HuH-7 (cell line): ENCODE measurements around the gene SEL1L3.

ENCODE experiments used
- DNase-seq: peaks from one replicate; pipeline ENCODE4 v3.0.0; 2011; ENCODE audit warnings: low spot score

Gene SEL1L3

DNA sequence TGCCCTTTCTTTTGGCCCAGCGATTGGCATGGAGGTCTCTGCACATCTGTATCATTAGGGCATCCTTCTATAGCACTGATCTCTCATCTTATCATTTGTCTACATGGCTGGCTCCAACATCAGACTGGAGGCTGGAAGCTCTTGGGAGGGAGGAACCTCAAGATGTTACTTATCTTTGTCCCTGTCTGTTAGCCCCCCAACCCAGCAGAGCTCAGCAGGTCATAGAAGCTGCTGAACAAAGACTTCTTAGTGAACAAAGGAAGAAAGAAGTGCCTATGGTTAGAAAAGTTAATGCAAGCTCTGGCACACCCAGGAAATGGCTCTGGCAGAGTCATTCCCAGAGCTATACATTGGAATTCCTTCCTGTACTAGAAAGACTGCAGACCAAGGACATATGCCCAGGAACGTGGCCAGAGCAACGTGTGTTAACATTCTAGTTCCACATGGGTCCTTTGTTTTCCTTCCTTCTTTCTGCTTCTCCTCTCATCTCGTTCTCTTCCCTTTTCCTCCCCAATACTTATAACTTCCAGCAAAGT, 74.0 kb downstream of the SEL1L3 start:
- no peak for DNase-seq

DNA sequence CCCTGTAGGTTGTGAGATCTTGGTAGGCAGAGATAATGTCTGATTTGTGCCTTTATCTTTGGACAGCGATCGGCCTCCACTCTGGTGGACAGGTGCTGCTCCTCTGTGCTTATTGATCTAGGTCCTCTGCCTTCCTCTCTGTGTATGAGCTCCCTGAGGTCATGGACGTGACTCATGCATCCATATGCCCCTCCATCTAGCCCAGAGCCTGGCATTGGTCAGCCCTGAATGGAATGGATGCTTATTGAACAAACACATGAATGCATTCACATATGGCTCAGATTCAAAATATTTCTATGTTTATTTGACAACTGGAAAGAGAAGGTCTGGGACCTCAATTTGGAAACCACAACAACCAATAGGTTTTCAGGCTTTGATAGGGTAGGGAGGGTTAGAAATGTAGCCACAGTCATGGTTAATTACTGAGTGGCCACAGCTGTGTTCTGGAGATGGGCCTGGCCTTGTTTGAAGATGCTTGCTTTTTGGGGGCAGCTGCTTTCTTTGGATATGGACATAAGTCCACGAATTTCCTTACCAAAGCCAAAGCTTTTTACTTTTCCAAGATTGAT, 76.2 kb downstream of the SEL1L3 start:
- no peak for DNase-seq

DNA sequence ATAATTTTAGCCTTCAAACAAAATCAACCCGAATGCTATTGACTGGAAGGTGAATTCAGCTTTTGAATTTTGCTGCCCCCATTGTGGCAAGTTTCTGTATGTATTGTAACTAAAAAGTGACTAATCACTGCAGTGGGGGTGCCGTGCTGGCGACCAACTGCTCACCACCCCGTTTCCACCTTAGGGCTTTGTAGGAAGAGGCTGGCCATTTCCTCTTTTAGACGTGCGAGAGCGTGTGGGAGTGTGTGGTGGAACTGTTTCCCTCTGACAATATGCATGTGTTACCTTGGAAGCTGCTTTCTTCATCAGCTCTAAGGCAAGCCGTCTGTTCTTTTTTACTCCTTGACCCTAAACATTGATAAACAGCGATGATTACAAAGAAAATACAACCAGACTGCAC, 78.8 kb downstream of the SEL1L3 start:
- DNase-seq = no peak

DNA sequence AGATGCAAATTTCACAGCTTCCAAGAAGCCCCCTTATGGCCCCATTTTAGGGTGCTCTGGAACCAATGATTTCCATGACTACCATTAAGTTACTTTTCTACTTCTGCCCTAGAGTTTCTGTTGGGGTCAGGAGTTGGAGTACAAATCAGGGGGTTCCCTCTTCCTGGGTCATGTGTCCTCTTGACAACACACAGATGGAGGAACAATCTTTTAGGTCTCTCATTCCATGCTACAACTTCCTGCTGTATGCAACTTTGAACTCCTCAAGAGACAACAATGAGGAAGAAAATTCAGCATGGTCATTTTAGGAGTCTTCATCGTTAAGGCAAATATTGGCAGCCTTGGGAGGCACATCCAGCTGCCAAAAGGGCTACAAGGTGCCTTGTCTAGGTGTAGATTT, 79.7 kb downstream of the SEL1L3 start:
- no peak for DNase-seq

DNA sequence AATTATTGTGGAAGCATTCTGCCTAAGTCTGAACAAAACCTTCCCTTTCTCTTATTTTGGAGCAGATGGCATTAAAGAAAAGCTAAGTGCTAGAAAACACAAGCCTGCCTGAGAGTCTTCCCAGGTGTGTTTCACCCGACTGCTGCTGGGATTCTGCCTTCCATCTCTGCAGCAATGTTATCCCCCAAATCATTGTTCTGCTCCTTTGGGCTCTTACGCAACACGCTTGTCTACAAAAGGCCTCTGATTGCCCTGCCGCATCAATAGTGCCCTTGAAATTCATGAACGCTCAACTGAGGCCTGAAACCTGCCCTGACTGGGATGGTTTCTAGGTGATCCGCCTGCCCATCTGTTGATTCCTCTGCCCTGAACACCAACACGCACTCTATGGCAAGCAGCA, 80.3 kb downstream of the SEL1L3 start:
- no peak for DNase-seq

DNA sequence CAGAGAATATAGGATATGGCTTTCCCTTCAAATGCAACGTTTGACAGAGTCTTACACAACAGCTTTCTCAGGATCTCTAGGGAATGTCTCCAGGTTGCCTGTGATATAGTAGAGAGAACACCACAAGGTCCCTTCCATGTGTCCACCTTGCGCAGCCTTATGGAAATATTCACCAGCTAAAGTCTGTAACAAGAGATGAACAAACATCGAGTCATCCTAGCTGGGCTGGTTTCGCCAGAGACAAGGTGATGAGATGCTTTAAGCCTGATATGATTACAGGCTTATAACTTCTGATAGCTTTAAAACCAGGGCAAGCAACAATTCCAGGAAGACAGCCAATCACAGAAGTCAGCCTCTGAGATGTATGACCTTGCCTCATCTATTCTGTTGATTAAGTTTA, 83.8 kb downstream of the SEL1L3 start:
- no peak for DNase-seq

DNA sequence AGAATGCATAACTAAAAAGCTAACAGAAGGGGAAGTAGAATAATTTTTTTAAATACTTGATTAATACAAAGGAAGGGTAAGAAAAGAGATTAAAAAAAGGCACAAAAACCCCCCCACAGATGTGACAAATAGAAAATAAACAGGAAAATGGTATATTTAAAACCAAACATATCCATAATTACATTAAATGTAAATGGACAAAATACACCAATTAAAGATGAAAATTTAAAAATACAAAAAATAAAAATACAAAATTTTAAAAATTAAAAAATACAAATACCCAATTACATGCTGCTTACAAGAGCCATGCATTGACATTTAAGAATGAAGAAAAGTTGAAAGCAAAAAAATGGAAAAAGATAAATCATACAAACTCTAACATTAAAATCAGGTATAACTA, 86.0 kb downstream of the SEL1L3 start:
- DNase-seq = no peak

DNA sequence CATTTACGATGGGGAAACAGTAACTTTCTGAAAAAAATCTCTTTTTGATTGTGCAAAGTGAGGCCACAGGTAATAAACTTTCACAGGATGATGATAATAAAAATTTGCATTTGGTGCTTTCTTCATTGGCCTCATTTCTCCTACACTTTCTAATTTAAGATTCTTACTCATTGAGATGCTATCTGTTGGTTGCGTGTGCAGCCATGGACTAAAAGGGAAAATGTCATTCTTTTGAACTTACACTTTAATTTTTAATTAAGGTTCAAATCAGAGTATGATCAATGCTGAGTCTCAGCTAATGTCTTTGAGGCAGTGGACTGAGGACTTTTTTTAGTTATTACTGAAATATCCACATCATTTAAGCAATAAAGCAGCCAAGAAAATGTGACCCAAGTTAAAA, 87.6 kb downstream of the SEL1L3 start:
- DNase-seq = no peak

DNA sequence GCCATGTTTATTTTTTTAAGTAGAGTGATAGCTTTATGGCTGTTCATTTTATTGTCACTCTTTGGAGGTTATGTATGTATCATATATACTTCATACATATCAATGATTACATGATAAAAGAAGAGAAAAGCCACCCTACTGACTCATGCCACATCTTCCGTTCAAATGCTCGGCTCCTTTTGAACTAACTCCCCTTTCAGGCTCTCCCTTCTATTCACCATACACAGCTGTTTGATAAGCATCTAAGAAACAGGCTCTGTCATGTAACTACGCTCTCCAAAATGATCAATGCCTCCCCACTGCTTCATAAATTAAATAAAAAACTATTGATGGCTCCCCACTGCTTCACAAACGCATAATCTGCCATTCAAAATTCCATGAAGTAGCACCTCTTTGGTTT, 89.4 kb downstream of the SEL1L3 start:
- DNase-seq = no peak

DNA sequence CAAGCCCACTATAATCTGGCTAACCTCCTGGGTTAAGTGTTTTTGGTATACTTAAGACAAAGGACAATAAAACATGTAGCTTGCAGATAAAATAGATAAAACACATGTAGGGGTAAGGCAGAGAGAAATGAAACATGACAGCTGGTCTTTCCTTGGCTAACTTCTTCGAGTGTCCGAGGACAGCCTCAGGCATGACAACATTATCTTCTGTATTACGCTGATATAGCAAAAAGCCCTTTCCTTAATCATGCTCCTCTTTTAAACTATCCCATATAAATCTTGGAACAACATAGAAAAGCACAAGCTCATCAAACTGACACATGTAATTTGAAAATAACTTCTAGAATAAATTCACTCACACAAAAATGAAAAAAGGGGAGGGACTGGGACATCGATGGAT, 91.1 kb downstream of the SEL1L3 start:
- no peak for DNase-seq

DNA sequence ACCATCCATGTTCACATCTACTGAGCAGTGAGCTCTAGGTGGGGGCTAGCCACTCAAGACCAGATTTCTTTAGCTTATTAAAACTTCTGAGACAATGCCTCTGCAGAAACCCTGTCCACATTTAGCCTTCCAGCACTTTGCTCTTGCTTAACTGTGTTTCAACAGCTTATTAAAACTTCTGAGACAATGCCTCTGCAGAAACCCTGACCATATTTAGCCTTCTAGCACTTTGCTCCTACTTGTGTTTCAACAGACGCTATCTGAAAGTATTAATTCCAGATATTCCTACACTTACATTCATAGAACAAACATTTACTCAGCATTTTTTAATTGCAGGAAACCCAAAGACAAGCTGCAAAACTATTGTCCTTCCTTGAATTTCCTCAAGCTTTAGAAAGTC, 91.9 kb downstream of the SEL1L3 start:
- DNase-seq = no peak

DNA sequence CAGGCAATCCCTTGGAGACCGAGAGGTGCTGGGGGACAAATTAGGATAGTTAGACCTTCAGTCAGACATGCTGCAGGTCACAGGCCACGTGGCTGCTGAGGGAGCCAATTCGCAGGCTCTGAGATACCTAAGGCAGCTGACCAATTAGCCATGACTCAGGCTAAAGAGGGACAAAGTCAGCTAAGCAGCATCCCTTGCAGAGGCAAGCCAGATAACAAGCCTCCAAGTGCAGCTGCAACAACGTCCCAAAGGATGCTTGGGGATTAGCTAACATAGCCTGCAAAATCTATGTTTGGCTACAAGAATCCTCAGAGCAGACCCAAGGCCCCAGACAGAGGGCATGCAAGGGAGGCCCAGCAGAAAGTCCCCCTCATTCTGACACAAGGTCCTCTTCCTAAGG, 93.5 kb downstream of the SEL1L3 start:
- no peak for DNase-seq

DNA sequence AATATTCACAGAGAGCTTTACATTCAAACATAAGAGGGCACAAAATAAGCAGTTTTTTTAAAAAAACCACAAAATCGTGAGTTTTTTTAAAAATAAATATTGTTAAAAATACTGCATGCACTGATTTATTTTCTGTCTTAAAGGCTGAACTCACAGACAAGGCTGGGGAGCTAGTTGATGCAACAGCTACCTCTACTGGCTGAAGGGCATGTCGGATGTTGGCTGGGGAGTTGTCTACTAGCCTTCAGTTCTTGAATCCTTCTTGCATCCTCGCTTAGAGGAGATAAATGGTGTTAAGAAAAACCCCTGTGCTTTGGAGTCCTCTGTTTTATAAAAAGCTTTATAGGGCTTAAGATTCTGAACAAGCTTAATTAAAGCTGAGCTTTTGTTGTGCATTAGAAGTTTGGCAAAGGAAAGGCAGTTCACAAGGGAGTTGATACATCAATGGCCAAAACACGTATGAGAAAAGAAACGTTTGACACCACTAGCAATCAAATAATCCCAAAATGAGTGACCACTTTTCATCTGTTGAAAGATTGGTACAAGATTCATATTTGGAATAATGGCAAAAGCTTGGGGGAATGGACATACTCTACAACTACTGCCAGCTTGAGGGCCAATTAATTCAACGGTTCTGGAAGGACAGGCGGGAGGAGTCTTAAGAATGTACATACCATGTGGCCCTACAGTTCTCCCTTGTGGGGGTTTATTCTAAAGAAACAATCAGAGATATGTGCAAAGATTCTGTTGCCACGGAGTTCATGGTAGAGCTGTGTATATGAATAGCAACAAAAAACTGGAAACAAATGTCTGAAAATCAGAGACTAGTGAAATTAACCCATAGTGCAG, 94.7 kb downstream of the SEL1L3 start:
- peak; percentile 88 for DNase-seq

DNA sequence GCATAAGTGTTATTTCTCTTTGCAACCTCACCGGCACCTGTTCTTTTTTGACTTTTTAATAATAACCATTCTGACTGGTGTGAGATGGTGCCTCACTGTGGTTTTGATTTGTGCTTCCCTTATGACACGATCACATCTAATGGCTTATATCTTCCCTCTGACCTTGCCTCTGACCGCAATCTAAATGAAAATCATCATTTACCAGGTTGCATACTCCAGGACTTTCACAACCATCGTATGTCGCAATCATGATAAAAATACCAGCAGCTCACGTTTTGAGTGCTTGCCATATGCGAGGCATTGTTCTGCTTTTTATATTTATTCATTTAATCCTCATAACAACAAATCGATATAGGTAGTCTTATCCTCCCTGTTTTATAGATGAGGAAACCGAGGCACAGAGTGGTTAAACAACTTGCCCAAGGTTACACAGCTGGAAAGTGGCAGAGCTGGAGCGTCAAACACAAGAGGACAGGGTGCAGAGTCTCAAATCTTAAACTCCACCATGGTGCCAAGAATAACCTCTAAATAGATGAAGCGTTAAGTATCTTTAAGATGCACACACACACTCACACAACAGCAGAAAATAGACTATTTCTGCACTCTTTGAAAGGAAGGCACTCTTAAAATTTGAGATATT, 102.2 kb downstream of the SEL1L3 start:
- peak; percentile 67 for DNase-seq

DNA sequence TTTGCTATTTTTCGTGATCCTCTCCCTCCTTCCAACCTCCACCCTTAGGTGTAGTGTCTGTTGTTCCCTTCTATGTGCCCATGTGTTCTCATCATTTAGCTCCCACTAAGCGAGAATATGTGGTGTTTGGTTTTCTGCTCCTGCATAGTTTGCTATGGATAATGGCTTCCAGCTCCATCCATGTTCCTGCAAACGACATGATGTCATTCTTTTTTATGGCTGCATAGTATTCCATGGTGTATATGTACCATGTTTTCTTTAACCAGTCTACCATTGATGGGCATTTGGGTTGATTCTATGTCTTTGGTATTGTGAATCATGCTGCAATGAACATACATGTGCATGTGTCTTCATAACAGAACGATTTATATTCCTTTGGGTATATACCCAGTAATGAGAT, 102.7 kb downstream of the SEL1L3 start:
- DNase-seq = no peak

DNA sequence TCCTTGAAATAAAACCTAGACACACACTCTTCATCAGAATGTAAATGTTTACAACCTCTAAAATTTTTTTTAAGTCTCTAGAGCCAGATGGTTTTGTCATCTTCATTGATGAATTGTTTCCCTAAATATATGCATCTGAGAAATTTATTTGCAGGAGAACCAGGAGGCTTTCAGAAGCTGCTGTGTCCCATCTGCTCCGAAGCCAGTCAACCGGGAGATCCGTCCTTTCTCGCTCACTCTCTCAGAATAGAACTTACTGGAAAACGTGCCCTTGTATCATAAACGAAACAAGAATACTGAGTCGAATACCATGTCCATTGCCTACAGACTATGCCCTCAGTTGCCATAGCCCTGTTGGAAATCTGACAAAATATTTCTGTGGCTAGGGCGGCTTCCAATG, 103.7 kb downstream of the SEL1L3 start:
- DNase-seq = no peak

DNA sequence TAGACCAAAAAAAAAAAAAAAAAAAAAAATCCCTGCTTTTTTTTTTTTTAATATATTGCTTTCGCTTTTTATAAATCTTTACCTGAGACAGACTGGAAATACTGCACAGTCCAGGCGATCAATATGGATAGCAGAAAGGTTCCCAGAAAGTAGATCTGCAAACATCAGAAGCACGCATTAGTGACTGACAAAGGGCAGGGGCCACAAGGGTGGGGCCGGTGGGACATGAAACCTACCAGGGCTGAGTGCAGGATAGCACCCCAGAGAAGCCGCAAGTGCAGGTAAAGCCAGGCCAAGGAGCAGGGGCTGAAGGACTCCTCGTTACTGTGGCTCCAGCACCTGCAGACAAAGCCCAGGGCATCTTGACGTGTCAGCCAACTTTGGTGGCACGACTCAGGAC, 105.3 kb downstream of the SEL1L3 start:
- DNase-seq = no peak

DNA sequence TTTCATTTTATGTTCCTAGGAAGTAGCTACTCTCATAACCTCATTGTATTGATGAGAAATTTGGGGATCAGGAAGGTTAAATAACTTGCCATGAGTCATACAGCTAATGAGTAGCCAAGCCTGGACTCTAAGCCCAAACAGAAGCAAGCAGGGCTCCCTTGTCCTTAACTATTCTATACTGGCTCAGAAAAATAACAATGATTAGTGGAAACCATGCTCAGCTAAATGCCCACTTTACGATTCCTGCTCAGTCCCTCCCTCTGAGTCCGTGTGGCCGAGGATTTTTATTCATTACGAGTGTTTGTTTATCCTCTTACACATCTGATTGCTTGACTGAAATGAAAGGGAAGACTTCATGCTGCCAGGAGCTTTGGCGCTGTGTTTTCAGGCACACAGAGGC, 106.3 kb downstream of the SEL1L3 start:
- no peak for DNase-seq

DNA sequence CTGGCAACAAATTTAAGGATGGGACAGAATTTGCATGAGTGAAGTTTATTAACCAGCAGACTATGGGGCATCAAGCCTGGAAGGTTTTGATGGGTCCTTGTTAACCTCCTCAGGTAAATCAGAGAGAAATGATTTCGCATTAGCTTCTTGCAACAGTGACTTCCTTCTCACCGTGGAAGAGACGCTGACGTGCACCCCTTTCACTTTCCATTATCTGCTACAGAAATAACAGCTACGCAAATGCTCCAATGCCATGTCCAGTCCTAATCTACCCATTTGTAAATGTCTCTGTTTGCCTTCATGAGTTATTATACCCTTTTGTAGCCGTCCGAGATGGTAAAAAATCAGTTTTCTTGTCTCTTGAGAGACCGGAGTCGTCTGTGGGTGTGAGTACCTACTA, 106.9 kb downstream of the SEL1L3 start:
- DNase-seq = no peak

DNA sequence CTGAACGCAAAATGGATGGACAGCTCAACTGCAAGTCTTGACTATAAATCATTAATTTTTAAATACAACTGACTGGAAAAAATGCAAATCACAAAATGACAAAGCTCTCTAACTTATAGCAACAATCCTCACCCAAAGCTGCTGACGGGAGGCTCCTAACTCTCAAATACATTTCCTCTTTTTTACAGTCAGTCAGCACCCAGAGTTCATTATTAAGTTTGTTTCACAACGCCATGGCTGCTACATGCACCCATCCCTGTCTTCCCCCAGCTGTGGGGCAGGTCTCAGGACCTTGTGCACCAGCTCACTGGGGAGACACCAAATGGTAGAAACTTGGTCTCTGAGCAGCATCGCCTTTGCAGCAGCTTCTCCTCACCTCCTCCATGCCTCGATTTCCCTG, 109.5 kb downstream of the SEL1L3 start:
- no peak for DNase-seq

DNA sequence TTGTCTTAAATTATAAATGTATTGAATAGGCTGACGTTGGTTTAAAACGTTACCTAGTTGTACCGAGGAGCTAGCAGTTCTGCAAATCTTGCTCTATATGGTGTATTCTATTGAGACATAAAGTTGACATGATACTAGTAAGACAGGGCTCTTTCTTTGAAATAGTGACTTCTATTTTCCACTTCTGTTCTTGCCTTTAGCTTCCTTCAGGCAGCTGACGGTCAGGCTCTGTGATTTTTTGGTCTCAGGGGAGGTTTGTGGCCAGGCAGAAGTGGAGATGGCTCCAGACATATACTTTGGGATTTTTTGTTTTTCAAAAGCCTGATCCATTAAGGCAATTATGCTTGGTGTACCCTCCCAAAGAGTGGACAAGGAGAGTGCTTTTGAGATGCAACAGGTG, 111.9 kb downstream of the SEL1L3 start:
- no peak for DNase-seq

DNA sequence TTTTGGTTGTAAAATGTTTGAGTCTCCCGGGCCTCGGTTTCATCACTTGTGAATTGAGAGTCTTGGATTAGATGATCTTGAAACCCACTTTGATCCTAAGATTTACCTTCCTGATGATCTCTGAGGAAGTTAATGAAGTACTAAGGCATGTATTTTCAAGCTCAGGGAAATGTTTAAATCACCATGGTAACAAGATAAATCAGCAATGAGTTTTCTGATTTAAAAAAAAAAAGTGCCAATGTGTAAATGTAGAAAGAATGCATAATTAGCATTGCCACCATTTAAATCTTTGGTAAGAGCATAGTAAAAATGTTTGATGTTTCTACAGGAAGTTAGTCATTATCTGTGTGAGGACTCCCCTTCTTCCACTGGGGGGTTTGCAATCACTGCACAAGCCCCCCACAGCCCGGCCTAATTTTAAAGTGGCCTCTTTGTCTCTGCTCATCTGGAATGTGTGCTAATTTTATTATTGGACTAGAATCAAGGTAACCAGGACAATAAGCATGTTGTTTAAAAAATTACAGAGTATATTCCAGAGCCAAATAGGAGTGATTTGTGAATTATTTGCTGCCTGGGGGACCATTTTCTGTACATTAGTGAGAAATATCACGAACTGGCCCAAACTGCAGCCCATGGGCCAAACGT, 113.5 kb downstream of the SEL1L3 start:
- DNase-seq = no peak

DNA sequence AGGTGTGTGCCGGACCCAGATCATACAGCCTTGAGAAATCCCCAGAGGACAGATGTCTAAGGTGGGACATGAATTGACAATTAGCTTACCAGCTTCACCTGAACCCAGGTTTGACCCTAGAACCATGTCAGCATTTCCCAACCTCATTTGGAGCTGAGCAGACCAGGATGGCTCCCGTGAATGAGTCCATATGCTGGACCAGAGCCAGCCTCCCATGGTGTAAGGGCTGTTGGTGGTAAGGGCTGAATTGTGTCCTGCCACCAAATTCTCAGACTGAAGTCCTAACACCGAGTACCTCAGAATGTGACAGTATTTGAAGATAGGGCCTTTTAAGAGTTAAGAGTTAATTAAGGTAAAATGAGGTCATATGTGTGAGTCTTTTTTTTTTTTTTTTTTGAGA, 118.8 kb downstream of the SEL1L3 start:
- no peak for DNase-seq
